GM20000 (cell line): ENCODE measurements around the gene FHL1.
"Not testable (repeated sequence)": the region's sequence is repeated elsewhere in the genome, so short reads cannot be mapped to it uniquely, and the experiment has no call there.

Experiments
- DNase-seq: peaks from one replicate; pipeline ENCODE4 v3.0.0; 2012; ENCODE audit warnings: low spot score
- TF ChIP-seq, protein P1 (sequence below): IDR thresholded peaks from 2 replicates; pipeline ENCODE4 v1.5.1; 2012; ENCODE audit warnings: mild to moderate bottlenecking, control low read depth; ENCODE audit errors: extremely low read depth, missing control alignments

Gene FHL1

DNA sequence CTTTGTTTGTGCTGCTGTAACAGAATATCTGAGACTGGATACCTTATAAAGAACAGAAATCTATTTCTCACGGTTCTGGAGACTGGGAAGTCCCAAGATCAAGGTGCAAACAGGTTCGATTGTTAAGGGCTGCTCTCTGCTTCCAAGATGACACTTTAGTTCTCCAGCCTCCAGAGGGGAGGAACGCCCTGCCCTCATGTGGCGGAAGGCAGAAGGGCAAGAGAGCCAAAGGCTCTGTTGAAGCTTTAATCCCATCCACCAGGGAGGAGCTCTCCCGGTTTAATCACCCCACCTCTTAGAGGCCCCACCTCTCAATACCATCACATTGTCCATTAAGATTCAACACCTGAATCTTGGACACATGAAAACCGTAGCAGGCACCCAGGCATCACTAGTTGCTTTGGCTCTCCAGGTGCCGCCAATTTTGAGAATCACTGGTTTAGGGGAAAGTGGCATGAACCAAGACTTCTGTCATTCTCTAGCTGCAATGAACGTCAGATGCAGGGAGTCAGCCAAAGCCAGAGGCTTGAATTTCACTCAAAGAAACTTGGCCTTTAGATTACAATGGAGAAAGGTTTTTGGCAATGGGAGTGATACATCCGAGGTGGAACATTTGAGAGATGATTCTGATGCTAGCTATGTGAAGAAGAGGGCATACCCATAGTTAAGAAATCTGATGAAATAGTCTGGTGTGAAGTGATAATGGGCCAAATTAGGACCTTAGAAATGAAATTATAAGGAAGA lies 15.7 kb downstream of the FHL1 start:
- DNase-seq: peak; percentile 28
- TF ChIP-seq, protein P1, sequence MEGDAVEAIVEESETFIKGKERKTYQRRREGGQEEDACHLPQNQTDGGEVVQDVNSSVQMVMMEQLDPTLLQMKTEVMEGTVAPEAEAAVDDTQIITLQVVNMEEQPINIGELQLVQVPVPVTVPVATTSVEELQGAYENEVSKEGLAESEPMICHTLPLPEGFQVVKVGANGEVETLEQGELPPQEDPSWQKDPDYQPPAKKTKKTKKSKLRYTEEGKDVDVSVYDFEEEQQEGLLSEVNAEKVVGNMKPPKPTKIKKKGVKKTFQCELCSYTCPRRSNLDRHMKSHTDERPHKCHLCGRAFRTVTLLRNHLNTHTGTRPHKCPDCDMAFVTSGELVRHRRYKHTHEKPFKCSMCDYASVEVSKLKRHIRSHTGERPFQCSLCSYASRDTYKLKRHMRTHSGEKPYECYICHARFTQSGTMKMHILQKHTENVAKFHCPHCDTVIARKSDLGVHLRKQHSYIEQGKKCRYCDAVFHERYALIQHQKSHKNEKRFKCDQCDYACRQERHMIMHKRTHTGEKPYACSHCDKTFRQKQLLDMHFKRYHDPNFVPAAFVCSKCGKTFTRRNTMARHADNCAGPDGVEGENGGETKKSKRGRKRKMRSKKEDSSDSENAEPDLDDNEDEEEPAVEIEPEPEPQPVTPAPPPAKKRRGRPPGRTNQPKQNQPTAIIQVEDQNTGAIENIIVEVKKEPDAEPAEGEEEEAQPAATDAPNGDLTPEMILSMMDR: peak; percentile 56

DNA sequence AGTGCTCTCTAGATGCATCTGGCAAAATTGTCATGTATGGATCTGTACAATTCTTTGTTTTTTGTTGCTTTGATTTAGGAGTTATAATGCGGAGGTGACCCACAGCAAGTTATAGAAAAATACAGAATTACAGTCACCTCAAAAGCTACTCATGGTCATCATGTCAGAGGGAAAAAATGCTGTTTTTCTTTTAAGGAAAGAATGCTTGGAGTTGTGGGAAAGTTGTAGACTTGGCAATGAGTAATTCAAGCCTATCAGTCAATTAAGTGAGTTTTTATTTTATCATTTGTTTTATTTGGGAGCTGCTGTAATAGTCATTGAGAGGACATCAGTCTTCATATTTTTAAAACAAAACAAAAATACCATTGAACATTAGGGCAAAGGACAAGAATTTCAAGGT lies 16.4 kb downstream of the FHL1 start:
- no peak for DNase-seq
- TF ChIP-seq, protein P1: no peak

DNA sequence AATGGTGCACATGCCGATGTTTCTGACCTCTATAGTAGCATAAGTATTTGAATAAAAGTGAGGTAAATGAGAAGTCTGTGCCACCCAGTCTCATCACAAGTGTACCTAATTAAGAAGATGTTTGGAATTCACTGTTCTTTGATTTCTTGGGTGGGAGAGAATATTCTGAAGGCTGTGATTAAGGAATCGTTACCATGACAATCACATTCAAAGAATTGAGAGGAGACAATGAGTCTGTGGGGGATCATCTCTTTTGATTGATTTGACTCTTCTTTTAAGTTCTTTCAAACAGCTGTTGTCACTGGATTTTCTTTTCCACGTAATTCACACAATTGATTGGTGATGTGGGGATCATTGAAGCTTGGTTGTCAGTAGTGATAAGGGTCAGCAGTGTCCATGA lies 18.1 kb downstream of the FHL1 start:
- TF ChIP-seq, protein P1: no peak

DNA sequence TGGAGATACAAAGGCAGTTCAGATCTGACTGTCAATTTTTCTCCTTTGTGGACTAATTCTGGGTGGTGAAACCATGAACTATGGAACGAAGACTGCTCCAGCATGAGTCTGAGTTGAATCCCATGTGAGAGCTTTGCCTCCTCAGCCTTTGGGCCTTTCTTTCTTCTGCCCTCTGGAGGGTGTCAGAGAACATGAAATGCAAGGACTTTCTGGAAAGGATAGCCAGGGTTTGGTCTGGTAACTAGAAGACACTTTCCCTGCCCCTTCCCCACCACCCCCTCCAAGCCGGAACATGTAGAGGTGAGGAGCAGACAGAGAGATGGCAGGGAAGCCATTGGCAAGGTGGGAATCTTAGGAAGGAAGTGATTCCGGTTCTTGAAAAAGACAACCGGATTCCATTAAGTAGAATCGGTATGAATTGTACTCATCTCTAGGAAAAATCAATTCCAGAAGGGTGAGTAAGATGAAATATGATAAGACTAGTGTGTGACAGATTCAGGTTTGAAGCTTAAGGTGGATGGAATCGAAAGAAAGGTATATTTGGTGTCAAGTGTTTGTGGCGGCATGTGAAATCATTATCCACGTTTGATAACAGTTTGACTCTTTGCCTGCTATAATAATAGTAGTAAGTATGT lies 19.0 kb downstream of the FHL1 start:
- no peak for DNase-seq
- TF ChIP-seq, protein P1: peak; percentile 5

More for the DNA sequence above, 18.1 kb downstream of the FHL1 start:
- DNase-seq: no peak

DNA sequence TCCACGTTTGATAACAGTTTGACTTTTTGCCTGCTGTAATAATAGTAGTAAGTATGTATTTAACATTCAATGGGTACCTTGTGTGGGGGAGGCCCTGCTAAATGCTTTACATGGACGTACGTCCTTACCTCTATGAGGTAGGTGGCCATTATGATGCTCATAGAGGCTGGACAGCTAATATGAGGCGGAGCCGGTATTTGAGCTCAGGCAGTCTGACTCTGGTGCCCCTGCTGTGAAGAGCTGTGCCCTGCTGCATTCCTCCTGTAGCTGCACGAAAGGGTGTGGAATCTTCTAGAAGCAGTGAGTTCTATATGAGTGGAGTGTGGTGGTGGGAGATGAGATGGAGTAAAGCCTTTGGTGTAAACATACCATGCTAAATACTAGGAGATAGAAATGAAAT lies 20.7 kb downstream of the FHL1 start:
- not testable (repeated sequence) for DNase-seq

DNA sequence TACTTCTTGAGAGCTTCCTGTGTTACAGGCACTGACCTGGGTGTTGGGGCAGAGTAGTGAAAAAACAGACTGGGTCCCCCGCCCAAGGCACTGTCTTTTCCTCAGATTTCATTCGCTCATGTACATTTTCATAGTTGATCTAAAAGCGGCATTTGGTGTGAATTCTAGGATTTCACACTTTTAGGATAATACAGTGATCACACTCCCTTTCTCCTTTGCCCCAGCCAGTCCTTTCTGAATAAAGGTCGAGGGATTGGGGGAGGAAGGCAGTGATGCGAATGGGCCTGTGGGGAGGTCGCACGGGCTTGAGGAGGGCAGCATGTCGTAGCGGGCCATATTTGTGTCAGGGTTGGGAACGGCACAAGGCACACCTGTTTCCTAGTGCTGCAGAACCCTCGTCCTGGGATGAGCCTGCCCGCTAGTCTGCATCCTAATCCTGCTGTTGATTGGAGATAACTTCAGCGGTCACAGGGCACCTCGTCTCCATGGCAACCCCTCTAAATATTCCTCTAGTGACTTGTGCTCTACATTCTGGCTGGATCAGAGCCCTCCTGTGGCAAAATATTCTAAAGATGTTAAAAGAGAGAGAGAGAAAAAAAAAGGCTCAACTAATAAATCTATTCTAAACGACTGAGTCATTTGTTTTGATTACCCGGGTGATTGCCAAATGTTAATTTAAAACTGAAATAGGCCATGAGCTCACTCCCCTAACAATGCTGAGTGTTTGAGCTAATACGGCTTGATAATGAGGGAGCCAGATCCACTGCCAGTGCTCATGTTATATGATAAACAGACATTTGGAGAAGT lies 21.8 kb downstream of the FHL1 start:
- TF ChIP-seq, protein P1: no peak
- DNase-seq: no peak

DNA sequence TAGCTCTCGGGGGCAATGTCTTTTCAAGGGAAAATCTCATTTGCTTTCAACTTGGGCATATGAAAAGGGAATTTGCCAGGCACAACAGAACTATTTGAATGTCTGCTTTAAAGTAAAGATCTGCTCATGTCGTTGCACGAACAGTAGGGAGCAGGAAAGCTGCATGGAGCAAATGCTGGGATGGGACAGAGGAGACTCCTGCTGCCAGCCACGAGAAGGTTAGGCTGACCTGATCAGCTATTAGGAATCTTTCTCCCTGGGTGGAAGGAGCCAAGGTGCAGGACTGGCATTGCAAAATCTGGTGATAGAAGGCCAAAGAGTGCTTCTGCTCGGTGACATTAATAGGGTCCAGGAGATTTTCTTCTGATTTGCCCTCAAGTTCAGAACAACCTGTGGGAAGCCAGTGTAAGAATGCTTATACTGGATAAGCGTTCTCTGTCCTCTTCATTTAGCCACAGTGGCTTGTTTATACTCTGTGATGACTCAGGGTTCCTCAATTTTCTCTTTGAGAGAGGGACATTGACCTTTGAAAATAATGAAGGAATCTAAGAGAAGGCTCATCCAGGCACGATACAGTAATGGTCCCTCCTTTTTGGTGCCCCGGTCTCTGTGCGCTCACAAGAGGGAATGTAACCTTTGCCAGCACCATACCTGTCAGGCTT lies 22.9 kb downstream of the FHL1 start:
- no peak for DNase-seq
- TF ChIP-seq, protein P1: no peak
